ENCODE results near the gene CAMTA1. TPM values are rescaled to one million over a fixed set of nuclear protein-coding genes. Genes with fewer than 3 reads are reported as not detected.

The CAMTA1 gene
- total RNA-seq, 1 experiment from 2014 or later, result 118 TPM

DNA sequence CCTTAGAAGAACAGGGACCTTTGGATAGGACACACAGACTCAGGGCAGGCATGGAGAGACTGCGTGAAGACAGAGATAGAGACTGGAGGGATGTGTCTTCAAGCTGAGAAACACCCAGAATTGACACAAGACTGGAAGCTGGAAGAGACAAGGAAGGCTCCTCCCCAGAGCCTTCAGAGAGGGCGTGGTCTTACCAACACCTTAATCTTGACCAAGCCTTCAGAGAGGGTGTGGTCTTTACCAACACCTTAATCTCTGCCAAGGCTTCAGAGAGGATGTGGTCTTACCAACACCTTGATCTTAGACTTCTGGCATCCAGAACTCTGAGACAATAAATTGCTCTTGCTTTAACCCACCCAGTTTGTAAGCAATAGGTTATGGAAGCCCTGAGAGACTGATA lies 504.4 kb downstream of the CAMTA1 start:
- H3K27me3 ChIP-seq (ENCODE audit: low read length), result peaks cover 3% of the 10 kb centered on the region; the same call in 1 of the 2 replicates
- H3K9me2 ChIP-seq (replicated peaks; ENCODE audit: insufficient read depth, low read length), result no peaks in the 10 kb centered on the region
- DNase-seq, result no peak
- H3K4me2 ChIP-seq (ENCODE audit: low read depth, low read length, poor library complexity, severe bottlenecking), result no peak overlapping the region
- H3K9me3 ChIP-seq (ENCODE audit: low read length), result no peaks in the 10 kb centered on the region
- peaks cover 12% of the 10 kb centered on the region for H3K4me1 ChIP-seq (ENCODE audit: low read length)
- H2AFZ ChIP-seq (ENCODE audit: low read length), result no peak overlapping the region
- H3K27ac ChIP-seq (ENCODE audit: low read length), result no peak overlapping the region
- no peaks in the 10 kb centered on the region for H4K20me1 ChIP-seq (ENCODE audit: insufficient read depth, low read depth, low read length)
- no peak overlapping the region for H3K9ac ChIP-seq (ENCODE audit: low read length)
- no peaks in the 10 kb centered on the region for H3K79me2 ChIP-seq (ENCODE audit: low read length)
- no peaks in the 10 kb centered on the region for H3K36me3 ChIP-seq (ENCODE audit: insufficient read depth, low read length)
- H3K4me3 ChIP-seq (ENCODE audit: low read length), result no peak overlapping the region

DNA sequence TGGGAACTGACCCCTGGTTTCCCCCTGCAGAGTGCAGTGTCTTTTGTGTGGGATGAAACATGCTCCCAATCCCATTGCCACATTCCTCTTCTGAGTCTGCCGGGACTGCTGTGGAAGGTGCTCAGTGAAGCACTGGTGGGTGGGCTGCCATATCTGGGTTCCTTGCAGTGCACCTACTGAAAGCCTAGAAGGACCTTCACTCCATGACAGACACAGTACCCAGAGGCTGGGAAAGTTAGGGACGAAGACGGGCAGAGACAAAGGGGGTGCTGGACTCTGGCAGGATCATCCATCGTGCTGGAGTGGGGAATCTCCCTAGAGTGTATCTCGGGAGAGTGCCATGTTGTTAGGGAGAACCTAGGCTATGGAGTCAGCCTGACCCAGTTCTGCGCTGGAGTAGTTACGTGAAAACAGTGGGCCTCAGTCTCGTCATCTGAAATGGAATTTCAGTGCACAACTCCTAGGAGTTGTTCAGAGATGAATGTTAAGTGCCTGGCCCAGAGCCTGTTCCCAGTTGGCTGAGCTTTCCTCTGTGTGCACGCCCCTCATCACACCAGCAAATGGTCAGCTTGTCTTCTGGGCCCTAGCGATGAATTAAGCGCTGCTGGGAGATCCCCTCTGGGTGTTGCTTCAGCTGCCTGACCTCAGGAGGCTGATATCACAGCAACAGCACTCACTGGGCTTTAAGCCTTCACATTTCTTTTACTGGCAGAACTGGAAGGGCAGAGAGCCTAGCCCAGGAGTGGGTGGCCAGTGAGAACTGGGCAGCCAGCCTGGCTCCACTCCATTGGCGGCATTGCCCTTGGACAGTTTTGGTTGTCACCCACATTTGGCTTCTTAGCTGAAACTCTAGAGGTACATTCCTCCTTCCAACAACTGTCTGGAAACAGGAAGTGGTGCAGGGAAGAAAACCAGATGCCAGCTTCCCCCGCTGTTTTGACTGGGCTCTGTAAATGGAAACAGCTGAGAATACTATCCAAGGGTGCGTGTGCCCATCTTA lies 506.0 kb downstream of the CAMTA1 start:
- Histone ChIP-seq H3K27ac (ENCODE audit: low read length) (no peak overlapping the region), H3K9me2 (replicated peaks; ENCODE audit: insufficient read depth, low read length) (no peaks in the 10 kb centered on the region), H3K36me3 (ENCODE audit: insufficient read depth, low read length) (no peaks in the 10 kb centered on the region), H4K20me1 (ENCODE audit: insufficient read depth, low read depth, low read length) (no peaks in the 10 kb centered on the region), H3K4me2 (ENCODE audit: low read depth, low read length, poor library complexity, severe bottlenecking) (no peak overlapping the region), H3K27me3 (ENCODE audit: low read length) (peaks cover 3% of the 10 kb centered on the region; the same call in 1 of the 2 replicates), H3K9ac (ENCODE audit: low read length) (no peak overlapping the region), H3K9me3 (ENCODE audit: low read length) (no peaks in the 10 kb centered on the region), H3K4me3 (ENCODE audit: low read length) (no peak overlapping the region), H3K4me1 (ENCODE audit: low read length) (peaks cover 12% of the 10 kb centered on the region), H3K79me2 (ENCODE audit: low read length) (no peaks in the 10 kb centered on the region), H2AFZ (ENCODE audit: low read length) (no peak overlapping the region)
- no peak for DNase-seq

DNA sequence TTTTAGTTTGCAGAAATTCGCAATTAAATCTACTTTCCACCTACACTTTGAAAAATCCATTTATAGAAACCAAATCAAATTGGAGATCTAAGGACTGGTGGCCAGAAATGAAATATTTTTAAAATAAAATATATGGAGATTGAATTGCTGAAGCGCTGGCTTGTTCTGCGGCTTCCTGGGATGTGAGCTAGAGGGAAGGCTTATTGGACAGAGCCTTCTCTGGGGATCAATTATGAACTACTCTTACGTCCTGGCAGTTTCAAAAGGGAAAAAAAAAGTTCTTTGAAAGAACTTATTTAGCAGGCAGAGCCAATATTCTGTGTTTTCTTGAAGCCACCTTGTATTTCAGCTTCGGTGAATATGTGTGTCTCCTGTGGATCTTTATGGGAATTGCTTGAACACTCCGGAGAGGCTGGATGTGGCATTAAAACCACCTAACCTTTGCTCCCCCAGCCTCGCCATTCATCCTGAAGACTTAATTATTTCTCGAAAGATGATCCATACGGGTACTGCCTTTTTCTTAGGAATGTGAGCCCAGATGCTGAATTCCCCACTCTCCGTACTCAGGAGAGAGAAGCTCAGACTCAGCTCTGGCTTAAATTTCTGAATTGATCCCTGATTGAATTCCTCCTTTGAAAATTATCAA lies 506.9 kb downstream of the CAMTA1 start:
- Histone ChIP-seq H3K9ac (ENCODE audit: low read length) (no peak overlapping the region), H3K4me3 (ENCODE audit: low read length) (no peak overlapping the region), H4K20me1 (ENCODE audit: insufficient read depth, low read depth, low read length) (no peaks in the 10 kb centered on the region), H3K4me2 (ENCODE audit: low read depth, low read length, poor library complexity, severe bottlenecking) (no peak overlapping the region), H3K79me2 (ENCODE audit: low read length) (no peaks in the 10 kb centered on the region), H3K27me3 (ENCODE audit: low read length) (peaks cover 3% of the 10 kb centered on the region; the same call in 1 of the 2 replicates), H2AFZ (ENCODE audit: low read length) (no peak overlapping the region), H3K4me1 (ENCODE audit: low read length) (peaks cover 7% of the 10 kb centered on the region), H3K27ac (ENCODE audit: low read length) (no peak overlapping the region), H3K9me3 (ENCODE audit: low read length) (no peaks in the 10 kb centered on the region), H3K36me3 (ENCODE audit: insufficient read depth, low read length) (no peaks in the 10 kb centered on the region), H3K9me2 (replicated peaks; ENCODE audit: insufficient read depth, low read length) (no peaks in the 10 kb centered on the region)
- DNase-seq, result no peak

DNA sequence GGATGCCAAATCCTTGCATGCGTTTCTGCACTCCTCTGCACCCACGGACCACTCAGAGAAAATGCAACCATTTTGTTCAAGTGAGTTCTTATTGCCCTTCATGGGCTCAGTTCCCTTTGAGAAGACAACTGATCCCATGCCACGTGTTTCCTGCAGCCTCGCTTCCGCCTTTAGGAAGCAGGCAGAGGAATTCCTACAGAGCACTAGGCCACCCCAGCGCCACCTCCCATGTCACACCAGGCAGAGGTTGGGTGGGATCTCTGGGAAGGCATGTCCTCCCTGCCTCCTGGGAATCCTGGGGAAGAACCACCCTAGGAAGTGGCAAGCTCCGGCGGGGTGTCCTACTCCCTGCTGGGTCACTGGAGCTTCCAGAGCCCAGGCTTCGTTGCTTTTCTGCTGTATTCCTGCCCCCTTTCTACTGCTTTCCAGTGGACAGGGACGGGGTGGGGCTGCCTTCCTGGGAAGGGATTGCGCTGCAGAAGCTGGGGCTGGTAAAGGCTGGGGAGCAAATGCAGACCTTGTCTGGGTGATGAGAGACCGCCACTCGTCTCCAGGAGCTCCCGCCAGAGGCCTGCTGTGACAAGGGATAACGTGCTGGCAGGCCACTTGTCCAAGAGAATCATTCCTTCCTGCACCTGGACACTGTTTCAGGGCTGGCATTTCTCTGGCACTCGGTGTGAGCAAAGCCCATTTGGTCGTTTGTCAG lies 507.6 kb downstream of the CAMTA1 start:
- Histone ChIP-seq H3K9ac (ENCODE audit: low read length) (no peak overlapping the region), H3K36me3 (ENCODE audit: insufficient read depth, low read length) (no peaks in the 10 kb centered on the region), H3K27me3 (ENCODE audit: low read length) (peaks cover 3% of the 10 kb centered on the region; the same call in 1 of the 2 replicates), H3K27ac (ENCODE audit: low read length) (no peak overlapping the region), H3K79me2 (ENCODE audit: low read length) (no peaks in the 10 kb centered on the region), H3K4me1 (ENCODE audit: low read length) (peaks cover 4% of the 10 kb centered on the region; the same call in 1 of the 2 replicates), H3K4me2 (ENCODE audit: low read depth, low read length, poor library complexity, severe bottlenecking) (no peak overlapping the region), H3K9me3 (ENCODE audit: low read length) (no peaks in the 10 kb centered on the region), H3K9me2 (replicated peaks; ENCODE audit: insufficient read depth, low read length) (no peaks in the 10 kb centered on the region), H2AFZ (ENCODE audit: low read length) (no peak overlapping the region), H3K4me3 (ENCODE audit: low read length) (no peak overlapping the region), H4K20me1 (ENCODE audit: insufficient read depth, low read depth, low read length) (no peaks in the 10 kb centered on the region)
- DNase-seq, result no peak

DNA sequence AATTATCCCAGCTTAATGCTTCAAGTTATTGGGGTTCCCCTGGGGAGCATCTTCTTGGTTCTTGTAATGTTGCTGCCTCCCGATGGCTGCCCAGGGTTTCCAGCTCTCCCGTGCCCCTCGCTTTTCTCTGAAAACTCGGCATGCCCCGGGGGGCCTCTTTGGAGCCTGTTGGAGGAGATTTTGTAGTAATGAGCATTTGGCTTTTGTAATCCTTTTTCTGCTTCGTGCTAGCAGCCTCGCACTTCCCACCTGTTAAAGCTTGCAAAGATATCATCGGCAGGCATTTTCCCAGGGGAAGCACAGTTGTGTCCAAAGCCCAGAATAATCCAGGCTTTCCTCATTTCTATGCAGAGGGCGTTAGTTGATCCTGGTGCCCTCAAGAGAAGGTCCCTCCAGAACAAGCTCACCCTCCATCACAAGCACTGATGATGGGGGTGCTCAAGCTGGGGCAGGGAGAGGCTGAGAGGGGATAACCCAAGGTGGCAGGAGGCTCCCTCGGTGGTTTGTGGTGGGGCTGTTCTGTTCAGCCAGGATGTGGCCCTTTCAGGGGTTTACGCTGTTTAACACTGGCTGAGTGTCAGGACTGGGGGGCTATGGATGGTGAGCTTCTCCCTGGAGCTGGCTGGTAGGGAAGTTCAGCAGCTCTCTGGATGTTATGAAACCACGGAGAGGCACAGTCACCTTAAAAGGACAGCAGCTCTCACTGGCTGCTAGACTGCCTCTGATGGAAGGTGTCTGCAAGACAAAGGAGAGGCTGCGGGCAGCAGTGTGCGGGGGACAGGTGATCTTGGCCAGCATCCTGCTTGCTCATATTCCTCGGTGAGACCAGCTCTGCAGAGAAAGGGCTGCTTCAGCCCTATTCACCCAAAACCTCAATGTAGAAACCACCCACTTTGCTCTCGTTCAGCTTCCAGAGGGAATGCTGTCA lies 508.7 kb downstream of the CAMTA1 start:
- no peak overlapping the region for H3K4me3 ChIP-seq (ENCODE audit: low read length)
- no peak overlapping the region for H3K9ac ChIP-seq (ENCODE audit: low read length)
- H3K9me3 ChIP-seq (ENCODE audit: low read length), result no peaks in the 10 kb centered on the region
- no peaks in the 10 kb centered on the region for H3K79me2 ChIP-seq (ENCODE audit: low read length)
- H3K9me2 ChIP-seq (replicated peaks; ENCODE audit: insufficient read depth, low read length), result no peaks in the 10 kb centered on the region
- H3K27me3 ChIP-seq (ENCODE audit: low read length), result peaks cover 3% of the 10 kb centered on the region; the same call in 1 of the 2 replicates
- H3K4me1 ChIP-seq (ENCODE audit: low read length), result peaks cover 9% of the 10 kb centered on the region; the same call in 1 of the 2 replicates
- no peak overlapping the region for H3K4me2 ChIP-seq (ENCODE audit: low read depth, low read length, poor library complexity, severe bottlenecking)
- H4K20me1 ChIP-seq (ENCODE audit: insufficient read depth, low read depth, low read length), result no peaks in the 10 kb centered on the region
- H3K36me3 ChIP-seq (ENCODE audit: insufficient read depth, low read length), result no peaks in the 10 kb centered on the region
- H3K27ac ChIP-seq (ENCODE audit: low read length), result no peak overlapping the region
- DNase-seq, result no peak
- H2AFZ ChIP-seq (ENCODE audit: low read length), result no peak overlapping the region

DNA sequence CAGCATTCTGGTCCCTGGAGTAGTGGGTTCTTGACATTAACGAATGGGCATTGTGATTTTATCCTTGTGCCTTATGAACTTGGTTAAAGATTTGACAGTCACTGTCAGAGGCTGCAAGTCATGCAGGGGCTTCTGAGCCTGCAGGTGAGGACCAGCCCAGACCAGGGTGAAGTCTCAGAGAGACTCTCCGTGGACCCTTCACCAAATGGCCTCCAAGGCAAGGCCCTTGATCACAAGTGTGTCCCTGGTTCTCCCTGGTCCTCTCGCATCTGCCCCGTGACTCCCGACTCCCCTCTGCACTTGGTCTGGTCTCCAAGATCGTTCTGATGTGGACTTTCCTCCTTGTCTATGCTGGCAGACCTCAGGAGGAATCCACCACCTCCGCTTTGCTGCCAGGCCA lies 509.4 kb downstream of the CAMTA1 start:
- Histone ChIP-seq H4K20me1 (ENCODE audit: insufficient read depth, low read depth, low read length) (no peaks in the 10 kb centered on the region), H3K4me2 (ENCODE audit: low read depth, low read length, poor library complexity, severe bottlenecking) (no peak overlapping the region), H2AFZ (ENCODE audit: low read length) (no peak overlapping the region), H3K4me1 (ENCODE audit: low read length) (peaks cover 9% of the 10 kb centered on the region; the same call in 1 of the 2 replicates), H3K9me3 (ENCODE audit: low read length) (no peaks in the 10 kb centered on the region), H3K9me2 (replicated peaks; ENCODE audit: insufficient read depth, low read length) (no peaks in the 10 kb centered on the region), H3K27ac (ENCODE audit: low read length) (no peak overlapping the region), H3K36me3 (ENCODE audit: insufficient read depth, low read length) (no peaks in the 10 kb centered on the region), H3K4me3 (ENCODE audit: low read length) (no peak overlapping the region), H3K9ac (ENCODE audit: low read length) (no peak overlapping the region), H3K27me3 (ENCODE audit: low read length) (peaks cover 3% of the 10 kb centered on the region; the same call in 1 of the 2 replicates), H3K79me2 (ENCODE audit: low read length) (no peaks in the 10 kb centered on the region)
- DNase-seq, result no peak

DNA sequence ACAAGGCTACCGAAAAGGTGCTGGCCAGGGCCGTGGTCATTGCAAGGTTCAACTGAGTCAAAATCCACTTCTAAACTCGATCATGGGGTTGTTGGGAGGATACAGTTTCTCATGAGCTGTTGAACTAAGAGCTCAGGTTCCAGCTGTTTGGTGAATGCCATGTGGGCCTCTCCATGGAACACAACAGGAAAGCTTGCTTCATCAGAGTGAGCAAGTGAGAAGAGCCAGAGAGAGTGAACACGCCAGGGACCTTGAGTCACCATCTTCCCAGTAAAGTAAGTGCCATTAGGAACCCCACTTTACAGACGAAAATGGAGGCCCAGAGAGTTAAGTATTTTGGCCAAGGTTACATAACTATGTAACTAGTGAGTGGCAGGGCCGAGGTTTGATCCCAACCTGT lies 510.7 kb downstream of the CAMTA1 start:
- H3K9me3 ChIP-seq (ENCODE audit: low read length), result no peaks in the 10 kb centered on the region

More for the DNA sequence above, 510.7 kb downstream of the CAMTA1 start:
- no peaks in the 10 kb centered on the region for H4K20me1 ChIP-seq (ENCODE audit: insufficient read depth, low read depth, low read length)
- peaks cover 3% of the 10 kb centered on the region; the same call in 1 of the 2 replicates for H3K27me3 ChIP-seq (ENCODE audit: low read length)
- no peak overlapping the region for H3K9ac ChIP-seq (ENCODE audit: low read length)
- H3K79me2 ChIP-seq (ENCODE audit: low read length), result no peaks in the 10 kb centered on the region
- peaks cover 11% of the 10 kb centered on the region; the same call in 1 of the 2 replicates for H3K4me1 ChIP-seq (ENCODE audit: low read length)
- no peaks in the 10 kb centered on the region for H3K9me2 ChIP-seq (replicated peaks; ENCODE audit: insufficient read depth, low read length)
- H3K36me3 ChIP-seq (ENCODE audit: insufficient read depth, low read length), result no peaks in the 10 kb centered on the region
- no peak overlapping the region for H3K4me2 ChIP-seq (ENCODE audit: low read depth, low read length, poor library complexity, severe bottlenecking)
- no peak for DNase-seq
- H3K4me3 ChIP-seq (ENCODE audit: low read length), result no peak overlapping the region
- H3K27ac ChIP-seq (ENCODE audit: low read length), result no peak overlapping the region
- no peak overlapping the region for H2AFZ ChIP-seq (ENCODE audit: low read length)
